Measurements from ENCODE around the gene FGF4. TPM values are rescaled to one million over a fixed set of nuclear protein-coding genes. Genes with fewer than 3 reads are reported as not detected.

The FGF4 gene
- polyA plus RNA-seq, 1 experiment: not detected

GRCh38 chr11:69816671-69817070, 41.5 kb upstream of the FGF4 start:
- CTCF ChIA-PET: no interaction called here
- H3K36me3 ChIP-seq (ENCODE audit: control insufficient read depth, insufficient read depth, low read length): no peaks in the 10 kb centered on the region

DNA sequence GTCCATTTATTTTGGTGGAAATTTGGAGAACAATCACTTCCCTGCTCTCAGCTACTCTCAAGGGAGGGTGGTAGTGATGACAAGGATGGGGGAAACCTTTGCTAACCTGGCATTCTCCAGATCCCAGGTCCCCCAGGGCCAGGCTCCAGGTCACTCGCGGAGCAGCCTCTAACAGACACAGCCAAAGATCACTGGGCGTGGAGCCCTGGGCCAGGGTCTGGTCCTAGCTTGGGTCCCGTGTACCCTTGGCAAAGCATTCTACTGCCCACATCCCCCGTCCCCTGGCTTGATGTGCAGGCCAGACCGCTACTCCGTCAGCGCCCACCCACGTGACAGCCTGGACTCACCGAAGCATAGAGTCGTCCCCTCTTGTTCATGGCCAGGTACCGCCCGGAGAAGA, 40.8 kb upstream of the FGF4 start:
- DNase-seq (ENCODE audit: low read depth): no peak
- Histone ChIP-seq H3K4me3 (ENCODE audit: low read depth, low read length) (no peak overlapping the region), H3K27me3 (ENCODE audit: control insufficient read depth, insufficient read depth, low read length) (peaks cover 35% of the 10 kb centered on the region), H3K36me3 (ENCODE audit: control insufficient read depth, insufficient read depth, low read length) (no peaks in the 10 kb centered on the region)
- ChIA-PET POLR2A (no interaction called here), CTCF (no interaction called here)
- TF ChIP-seq, protein P1, sequence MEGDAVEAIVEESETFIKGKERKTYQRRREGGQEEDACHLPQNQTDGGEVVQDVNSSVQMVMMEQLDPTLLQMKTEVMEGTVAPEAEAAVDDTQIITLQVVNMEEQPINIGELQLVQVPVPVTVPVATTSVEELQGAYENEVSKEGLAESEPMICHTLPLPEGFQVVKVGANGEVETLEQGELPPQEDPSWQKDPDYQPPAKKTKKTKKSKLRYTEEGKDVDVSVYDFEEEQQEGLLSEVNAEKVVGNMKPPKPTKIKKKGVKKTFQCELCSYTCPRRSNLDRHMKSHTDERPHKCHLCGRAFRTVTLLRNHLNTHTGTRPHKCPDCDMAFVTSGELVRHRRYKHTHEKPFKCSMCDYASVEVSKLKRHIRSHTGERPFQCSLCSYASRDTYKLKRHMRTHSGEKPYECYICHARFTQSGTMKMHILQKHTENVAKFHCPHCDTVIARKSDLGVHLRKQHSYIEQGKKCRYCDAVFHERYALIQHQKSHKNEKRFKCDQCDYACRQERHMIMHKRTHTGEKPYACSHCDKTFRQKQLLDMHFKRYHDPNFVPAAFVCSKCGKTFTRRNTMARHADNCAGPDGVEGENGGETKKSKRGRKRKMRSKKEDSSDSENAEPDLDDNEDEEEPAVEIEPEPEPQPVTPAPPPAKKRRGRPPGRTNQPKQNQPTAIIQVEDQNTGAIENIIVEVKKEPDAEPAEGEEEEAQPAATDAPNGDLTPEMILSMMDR (IDR thresholded peaks at IDR 0.05; ENCODE audit: insufficient read depth, low read depth, low read length): no peak

More at GRCh38 chr11:69816671-69817070, 41.5 kb upstream of the FGF4 start:
- TF ChIP-seq, protein P1 (IDR thresholded peaks at IDR 0.05; ENCODE audit: insufficient read depth, low read depth, low read length): no peak
- peaks cover 41% of the 10 kb centered on the region for H3K27me3 ChIP-seq (ENCODE audit: control insufficient read depth, insufficient read depth, low read length)
- no peak overlapping the region for H3K4me3 ChIP-seq (ENCODE audit: low read depth, low read length)
- no peak for DNase-seq (ENCODE audit: low read depth)
- POLR2A ChIA-PET: no interaction called here

GRCh38 chr11:69814902-69815301, 39.8 kb upstream of the FGF4 start:
- Histone ChIP-seq H3K36me3 (ENCODE audit: control insufficient read depth, insufficient read depth, low read length) (no peaks in the 10 kb centered on the region), H3K4me3 (ENCODE audit: low read depth, low read length) (no peak overlapping the region), H3K27me3 (ENCODE audit: control insufficient read depth, insufficient read depth, low read length) (peaks cover 30% of the 10 kb centered on the region)
- ChIA-PET POLR2A (no interaction called here), CTCF (no interaction called here)
- TF ChIP-seq, protein P1 (IDR thresholded peaks at IDR 0.05; ENCODE audit: insufficient read depth, low read depth, low read length): no peak
- no peak for DNase-seq (ENCODE audit: low read depth)

DNA sequence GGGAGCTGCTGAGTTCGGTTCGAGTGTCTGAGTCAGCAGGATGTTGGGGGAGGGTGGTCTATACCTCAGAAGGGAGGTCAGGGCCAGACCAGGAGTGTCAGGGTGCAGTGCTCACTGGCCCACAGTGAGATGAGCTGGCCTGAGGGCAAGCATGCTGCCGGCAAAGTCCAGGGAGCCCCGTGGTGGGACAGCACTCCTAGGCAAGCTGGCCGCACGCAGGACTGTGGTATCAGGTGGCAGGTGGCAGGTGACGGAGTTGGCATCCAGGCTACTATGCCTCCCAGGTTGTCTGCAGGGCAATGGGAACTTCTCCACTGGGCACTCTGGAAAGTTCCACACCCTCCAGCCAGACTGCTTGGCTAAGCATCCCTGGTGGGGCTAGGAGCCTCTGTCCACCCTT, 39.3 kb upstream of the FGF4 start:
- no peak overlapping the region for H3K4me3 ChIP-seq (ENCODE audit: low read depth, low read length)

DNA sequence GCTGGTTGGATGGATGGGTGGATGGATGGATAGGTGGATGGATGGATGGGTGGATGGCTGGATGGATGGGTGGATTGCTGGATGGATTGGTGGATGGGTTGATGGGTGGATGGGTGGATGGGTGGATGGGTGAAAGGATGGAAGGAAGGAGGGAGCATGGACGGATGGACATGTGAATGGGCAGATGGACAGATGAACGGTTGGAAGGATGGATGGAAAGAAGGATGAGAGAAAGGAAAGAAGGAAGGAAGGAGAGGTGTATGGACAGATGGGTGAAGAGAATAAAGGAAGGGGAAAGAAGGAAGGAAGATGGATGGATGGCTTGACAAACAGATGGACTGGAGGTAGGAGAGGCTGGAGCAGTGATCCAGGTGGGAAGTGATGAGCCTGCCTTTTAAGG, 38.7 kb upstream of the FGF4 start:
- no peaks in the 10 kb centered on the region for H3K36me3 ChIP-seq (ENCODE audit: control insufficient read depth, insufficient read depth, low read length)
- ChIA-PET CTCF (interaction anchor here (1.0 kb wide), 1 partner anchor 96 kb away, joined by 3 read pairs; no protein-coding TSS in a partner anchor), POLR2A (no interaction called here)
- no peak overlapping the region for H3K4me3 ChIP-seq (ENCODE audit: low read depth, low read length)
- DNase-seq (ENCODE audit: low read depth): no peak
- TF ChIP-seq, protein P1 (IDR thresholded peaks at IDR 0.05; ENCODE audit: insufficient read depth, low read depth, low read length): no peak
- H3K27me3 ChIP-seq (ENCODE audit: control insufficient read depth, insufficient read depth, low read length): peaks cover 31% of the 10 kb centered on the region

More for the DNA sequence above, 39.3 kb upstream of the FGF4 start:
- no peak for DNase-seq (ENCODE audit: low read depth)
- ChIA-PET POLR2A (no interaction called here), CTCF (no interaction called here)
- H3K27me3 ChIP-seq (ENCODE audit: control insufficient read depth, insufficient read depth, low read length): peaks cover 29% of the 10 kb centered on the region
- no peaks in the 10 kb centered on the region for H3K36me3 ChIP-seq (ENCODE audit: control insufficient read depth, insufficient read depth, low read length)
- TF ChIP-seq, protein P1 (IDR thresholded peaks at IDR 0.05; ENCODE audit: insufficient read depth, low read depth, low read length): no peak
